GM23338 (cell line): Measurements from ENCODE around the gene RWDD2A. TPM values are rescaled to one million over a fixed set of nuclear protein-coding genes. Genes with fewer than 3 reads are reported as not detected.

Experiments used
- ATAC-seq: fragments of 200-7000 bp; cut with Tn5 transposase; 3 replicates; pipeline ENCODE4 v1.9.1; 2020
- DNase-seq: peaks from one replicate; pipeline ENCODE4 v3.0.0-alpha.2; 2015; ENCODE audit warnings: low spot score
- H2AFZ ChIP-seq: fragments of 200-600 bp; sonication (generic); 2 replicates; pipeline ENCODE4 v1.8.0; 2016; ENCODE audit warnings: antibody characterized with exemption, mild to moderate bottlenecking, moderate library complexity
- H3F3A ChIP-seq: fragments of 200-600 bp; sonication (generic); replicated peaks from 2 replicates; pipeline ENCODE4 v1.8.0; 2017; ENCODE audit warnings: antibody characterized with exemption, mixed run types, low read depth
- H3K27ac ChIP-seq: fragments of 200-600 bp; sonication (generic); 2 replicates; pipeline ENCODE4 v1.6.1; 2016; ENCODE audit warnings: low read depth
- H3K27me3 ChIP-seq: fragments of 200-600 bp; sonication (generic); 2 replicates; pipeline ENCODE4 v1.8.0; 2016; ENCODE audit warnings: mild to moderate bottlenecking, mixed run types, moderate library complexity; ENCODE audit not compliant: insufficient read depth
- H3K36me3 ChIP-seq: fragments of 200-600 bp; sonication (generic); 2 replicates; pipeline ENCODE4 v1.8.0; 2016; ENCODE audit warnings: mild to moderate bottlenecking; ENCODE audit not compliant: insufficient read depth
- H3K4me1 ChIP-seq: fragments of 200-600 bp; sonication (generic); 2 replicates; pipeline ENCODE4 v1.8.0; 2016; ENCODE audit warnings: mild to moderate bottlenecking, moderate library complexity; ENCODE audit not compliant: insufficient read depth
- H3K4me2 ChIP-seq: fragments of 200-600 bp; sonication (generic); 2 replicates; pipeline ENCODE4 v1.7.1; 2017; ENCODE audit warnings: mixed run types
- H3K4me3 ChIP-seq: fragments of 200-600 bp; sonication (generic); 2 replicates; pipeline ENCODE4 v1.6.1; 2016; ENCODE audit warnings: mixed run types
- H3K79me2 ChIP-seq: fragments of 200-600 bp; sonication (generic); replicated peaks from 2 replicates; pipeline ENCODE4 v1.8.0; 2017; ENCODE audit warnings: mild to moderate bottlenecking; ENCODE audit not compliant: insufficient read depth
- H3K9me2 ChIP-seq: fragments of 200-600 bp; sonication (generic); 2 replicates; pipeline ENCODE4 v1.8.0; 2017; ENCODE audit not compliant: insufficient read depth
- H4K20me1 ChIP-seq: fragments of 200-600 bp; sonication (generic); replicated peaks from 2 replicates; pipeline ENCODE4 v1.8.0; 2017; ENCODE audit warnings: mild to moderate bottlenecking; ENCODE audit not compliant: insufficient read depth
- H3K27ac Mint-ChIP-seq: 2 replicates; pipeline ENCODE4 v1.8.0; 2020; ENCODE audit warnings: inconsistent platforms, mild to moderate bottlenecking, moderate library complexity, mixed read lengths
- H3K27me3 Mint-ChIP-seq: 3 replicates; pipeline ENCODE4 v1.8.0; 2022; ENCODE audit warnings: low read depth, mild to moderate bottlenecking, moderate library complexity, mixed read lengths, inconsistent platforms; ENCODE audit not compliant: insufficient read depth, poor library complexity
- H3K36me3 Mint-ChIP-seq: 3 replicates; pipeline ENCODE4 v1.8.0; 2021; ENCODE audit warnings: low read depth, mild to moderate bottlenecking, inconsistent platforms, moderate library complexity, mixed read lengths
- H3K4me1 Mint-ChIP-seq: 3 replicates; pipeline ENCODE4 v1.8.0; 2020; ENCODE audit warnings: mild to moderate bottlenecking, inconsistent platforms, mixed read lengths
- H3K4me3 Mint-ChIP-seq: 3 replicates; pipeline ENCODE4 v1.8.0; 2021; ENCODE audit warnings: moderate library complexity, mild to moderate bottlenecking, inconsistent platforms, mixed read lengths
- H3K9me3 Mint-ChIP-seq: 3 replicates; pipeline ENCODE4 v1.8.0; 2020; ENCODE audit warnings: moderate library complexity, mild to moderate bottlenecking, inconsistent platforms, mixed read lengths
- CREB1 ChIP-seq: fragments of 250-450 bp; sonication (Bioruptor Pico); IDR thresholded peaks from 2 replicates; pipeline ENCODE4 v1.5.0; 2020; ENCODE audit warnings: low read depth, mild to moderate bottlenecking, moderate library complexity
- CTCF ChIP-seq, 2 experiments: fragments of 200-600 bp in 1 of 2; sonication (generic) in 1 of 2; conservative IDR thresholded peaks; 2 replicates each; pipeline versions ENCODE4 v1.5.1 to v1.6.1; 2016 to 2017; ENCODE audit warnings: antibody characterized with exemption in 2 of 2, low read depth in 2 of 2, mild to moderate bottlenecking in 2 of 2, moderate library complexity in 1 of 2
- EZH2 ChIP-seq: fragments of 200-600 bp; sonication (generic); IDR thresholded peaks from one replicate; pipeline ENCODE4 v1.8.0; 2017; ENCODE audit warnings: antibody characterized with exemption, mild to moderate bottlenecking, low read depth; ENCODE audit not compliant: unreplicated experiment
- EZH2phosphoT487 ChIP-seq: fragments of 200-600 bp; sonication (generic); IDR thresholded peaks from one replicate; pipeline ENCODE4 v1.8.1; 2018; ENCODE audit warnings: antibody characterized with exemption; ENCODE audit not compliant: unreplicated experiment
- JUNB ChIP-seq: IDR thresholded peaks from one replicate; pipeline ENCODE4 v1.6.1; 2016; ENCODE audit warnings: antibody characterized with exemption; ENCODE audit not compliant: unreplicated experiment
- NANOG ChIP-seq: IDR thresholded peaks from 2 replicates; pipeline ENCODE4 v1.6.1; 2016; ENCODE audit warnings: antibody characterized with exemption, borderline replicate concordance
- POLR2AphosphoS5 ChIP-seq: IDR thresholded peaks from 2 replicates; pipeline ENCODE4 v1.6.1; 2016; ENCODE audit warnings: antibody characterized with exemption, low read depth
- REST ChIP-seq: IDR thresholded peaks from one replicate; pipeline ENCODE4 v1.6.1; 2018; ENCODE audit warnings: antibody characterized with exemption; ENCODE audit not compliant: unreplicated experiment
- STAT1 ChIP-seq: IDR thresholded peaks from one replicate; pipeline ENCODE4 v1.6.1; 2016; ENCODE audit warnings: antibody characterized with exemption; ENCODE audit not compliant: unreplicated experiment
- ZNF114 ChIP-seq: fragments of 250-450 bp; sonication (Bioruptor Pico); IDR thresholded peaks from 2 replicates; pipeline ENCODE4 v1.5.0; 2020; ENCODE audit warnings: mild to moderate bottlenecking, moderate library complexity
- ZNF331 ChIP-seq: fragments of 250-450 bp; sonication (Bioruptor Pico); IDR thresholded peaks from 2 replicates; pipeline ENCODE4 v1.5.0; 2020; ENCODE audit warnings: low read depth, mild to moderate bottlenecking, moderate library complexity
- polyA plus RNA-seq: library from polyadenylated mRNA; unstranded; fragments of >200 nt; fragmentation: Nextera tagmentation; extraction: Ambion mirVana; gene quantifications from 2 replicates; pipeline ENCODE4 v1.2.1, GENCODE V29; 2016
- total RNA-seq: library from RNA; depleted of rRNA; stranded (reverse); fragments of >200 nt; shearing (Covaris generic); gene quantifications from 2 replicates; pipeline ENCODE4 v1.2.3, GENCODE V29; 2014
- TF ChIP-seq, protein P1 (sequence below): IDR thresholded peaks from 2 replicates; pipeline ENCODE4 v1.6.1; 2016; ENCODE audit warnings: antibody characterized with exemption
- TF ChIP-seq, protein P2 (sequence below): fragments of 250-450 bp; sonication (Bioruptor Pico); IDR thresholded peaks from 2 replicates; pipeline ENCODE4 v1.5.0; 2020; ENCODE audit warnings: mild to moderate bottlenecking, moderate library complexity

Gene RWDD2A
- total and polyA plus RNA-seq, 2 experiments from 2014 or later, result 3.1 to 3.7 TPM

DNA sequence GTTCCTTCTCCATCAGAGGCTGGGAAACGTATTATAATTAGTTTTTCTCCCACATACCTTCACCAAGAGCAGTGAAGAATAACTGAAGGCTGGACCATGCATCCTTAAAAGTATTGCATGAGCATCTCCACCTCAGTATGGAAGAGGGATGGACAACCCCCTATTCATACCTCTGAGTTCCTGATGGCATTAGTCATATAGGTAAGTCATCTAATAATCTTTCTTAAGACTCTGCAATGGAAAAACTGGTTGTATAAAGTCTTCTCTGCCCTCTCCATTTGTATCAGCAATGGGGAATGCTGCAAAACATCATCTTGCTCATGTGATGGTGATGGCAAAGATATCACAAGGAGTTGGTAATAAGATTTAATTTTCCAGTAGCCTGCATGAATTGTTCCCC, 24.6 kb upstream of the RWDD2A start:
- ATAC-seq (no peak), DNase-seq (no peak)
- H3K36me3 Mint-ChIP-seq, result peaks cover 63% of the 10 kb centered on the region
- Histone ChIP-seq H3K36me3 (peaks cover 64% of the 10 kb centered on the region), H3K27me3 (no peaks in the 10 kb centered on the region), H3K4me2 (no peak overlapping the region), H3F3A (no peaks in the 10 kb centered on the region), H3K4me3 (no peak overlapping the region), H2AFZ (no peak overlapping the region), H3K9me2 (no peaks in the 10 kb centered on the region), H3K4me1 (no peaks in the 10 kb centered on the region), H3K79me2 (no peaks in the 10 kb centered on the region), H3K27ac (no peak overlapping the region), H4K20me1 (no peaks in the 10 kb centered on the region)
- no peak overlapping the region for H3K27ac Mint-ChIP-seq
- H3K4me1 Mint-ChIP-seq, result no peaks in the 10 kb centered on the region
- no peaks in the 10 kb centered on the region for H3K27me3 Mint-ChIP-seq
- no peaks in the 10 kb centered on the region for H3K9me3 Mint-ChIP-seq
- TF ChIP-seq JUNB, result no peak
- no peak for TF ChIP-seq ZNF331
- no peak for TF ChIP-seq STAT1
- TF ChIP-seq EZH2phosphoT487, result no peak
- TF ChIP-seq, protein P1, sequence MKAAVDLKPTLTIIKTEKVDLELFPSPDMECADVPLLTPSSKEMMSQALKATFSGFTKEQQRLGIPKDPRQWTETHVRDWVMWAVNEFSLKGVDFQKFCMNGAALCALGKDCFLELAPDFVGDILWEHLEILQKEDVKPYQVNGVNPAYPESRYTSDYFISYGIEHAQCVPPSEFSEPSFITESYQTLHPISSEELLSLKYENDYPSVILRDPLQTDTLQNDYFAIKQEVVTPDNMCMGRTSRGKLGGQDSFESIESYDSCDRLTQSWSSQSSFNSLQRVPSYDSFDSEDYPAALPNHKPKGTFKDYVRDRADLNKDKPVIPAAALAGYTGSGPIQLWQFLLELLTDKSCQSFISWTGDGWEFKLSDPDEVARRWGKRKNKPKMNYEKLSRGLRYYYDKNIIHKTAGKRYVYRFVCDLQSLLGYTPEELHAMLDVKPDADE, result no peak
- TF ChIP-seq, protein P2, sequence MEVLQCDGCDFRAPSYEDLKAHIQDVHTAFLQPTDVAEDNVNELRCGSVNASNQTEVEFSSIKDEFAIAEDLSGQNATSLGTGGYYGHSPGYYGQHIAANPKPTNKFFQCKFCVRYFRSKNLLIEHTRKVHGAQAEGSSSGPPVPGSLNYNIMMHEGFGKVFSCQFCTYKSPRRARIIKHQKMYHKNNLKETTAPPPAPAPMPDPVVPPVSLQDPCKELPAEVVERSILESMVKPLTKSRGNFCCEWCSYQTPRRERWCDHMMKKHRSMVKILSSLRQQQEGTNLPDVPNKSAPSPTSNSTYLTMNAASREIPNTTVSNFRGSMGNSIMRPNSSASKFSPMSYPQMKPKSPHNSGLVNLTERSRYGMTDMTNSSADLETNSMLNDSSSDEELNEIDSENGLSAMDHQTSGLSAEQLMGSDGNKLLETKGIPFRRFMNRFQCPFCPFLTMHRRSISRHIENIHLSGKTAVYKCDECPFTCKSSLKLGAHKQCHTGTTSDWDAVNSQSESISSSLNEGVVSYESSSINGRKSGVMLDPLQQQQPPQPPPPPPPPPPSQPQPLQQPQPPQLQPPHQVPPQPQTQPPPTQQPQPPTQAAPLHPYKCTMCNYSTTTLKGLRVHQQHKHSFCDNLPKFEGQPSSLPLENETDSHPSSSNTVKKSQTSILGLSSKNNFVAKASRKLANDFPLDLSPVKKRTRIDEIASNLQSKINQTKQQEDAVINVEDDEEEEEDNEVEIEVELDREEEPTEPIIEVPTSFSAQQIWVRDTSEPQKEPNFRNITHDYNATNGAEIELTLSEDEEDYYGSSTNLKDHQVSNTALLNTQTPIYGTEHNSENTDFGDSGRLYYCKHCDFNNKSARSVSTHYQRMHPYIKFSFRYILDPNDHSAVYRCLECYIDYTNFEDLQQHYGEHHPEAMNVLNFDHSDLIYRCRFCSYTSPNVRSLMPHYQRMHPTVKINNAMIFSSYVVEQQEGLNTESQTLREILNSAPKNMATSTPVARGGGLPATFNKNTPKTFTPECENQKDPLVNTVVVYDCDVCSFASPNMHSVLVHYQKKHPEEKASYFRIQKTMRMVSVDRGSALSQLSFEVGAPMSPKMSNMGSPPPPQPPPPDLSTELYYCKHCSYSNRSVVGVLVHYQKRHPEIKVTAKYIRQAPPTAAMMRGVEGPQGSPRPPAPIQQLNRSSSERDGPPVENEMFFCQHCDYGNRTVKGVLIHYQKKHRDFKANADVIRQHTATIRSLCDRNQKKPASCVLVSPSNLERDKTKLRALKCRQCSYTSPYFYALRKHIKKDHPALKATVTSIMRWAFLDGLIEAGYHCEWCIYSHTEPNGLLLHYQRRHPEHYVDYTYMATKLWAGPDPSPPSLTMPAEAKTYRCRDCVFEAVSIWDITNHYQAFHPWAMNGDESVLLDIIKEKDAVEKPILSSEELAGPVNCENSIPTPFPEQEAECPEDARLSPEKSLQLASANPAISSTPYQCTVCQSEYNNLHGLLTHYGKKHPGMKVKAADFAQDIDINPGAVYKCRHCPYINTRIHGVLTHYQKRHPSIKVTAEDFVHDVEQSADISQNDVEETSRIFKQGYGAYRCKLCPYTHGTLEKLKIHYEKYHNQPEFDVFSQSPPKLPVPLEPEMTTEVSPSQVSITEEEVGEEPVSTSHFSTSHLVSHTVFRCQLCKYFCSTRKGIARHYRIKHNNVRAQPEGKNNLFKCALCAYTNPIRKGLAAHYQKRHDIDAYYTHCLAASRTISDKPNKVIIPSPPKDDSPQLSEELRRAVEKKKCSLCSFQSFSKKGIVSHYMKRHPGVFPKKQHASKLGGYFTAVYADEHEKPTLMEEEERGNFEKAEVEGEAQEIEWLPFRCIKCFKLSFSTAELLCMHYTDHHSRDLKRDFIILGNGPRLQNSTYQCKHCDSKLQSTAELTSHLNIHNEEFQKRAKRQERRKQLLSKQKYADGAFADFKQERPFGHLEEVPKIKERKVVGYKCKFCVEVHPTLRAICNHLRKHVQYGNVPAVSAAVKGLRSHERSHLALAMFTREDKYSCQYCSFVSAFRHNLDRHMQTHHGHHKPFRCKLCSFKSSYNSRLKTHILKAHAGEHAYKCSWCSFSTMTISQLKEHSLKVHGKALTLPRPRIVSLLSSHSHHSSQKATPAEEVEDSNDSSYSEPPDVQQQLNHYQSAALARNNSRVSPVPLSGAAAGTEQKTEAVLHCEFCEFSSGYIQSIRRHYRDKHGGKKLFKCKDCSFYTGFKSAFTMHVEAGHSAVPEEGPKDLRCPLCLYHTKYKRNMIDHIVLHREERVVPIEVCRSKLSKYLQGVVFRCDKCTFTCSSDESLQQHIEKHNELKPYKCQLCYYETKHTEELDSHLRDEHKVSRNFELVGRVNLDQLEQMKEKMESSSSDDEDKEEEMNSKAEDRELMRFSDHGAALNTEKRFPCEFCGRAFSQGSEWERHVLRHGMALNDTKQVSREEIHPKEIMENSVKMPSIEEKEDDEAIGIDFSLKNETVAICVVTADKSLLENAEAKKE, result no peak
- no peak for TF ChIP-seq EZH2
- TF ChIP-seq REST, result no peak
- no peak for TF ChIP-seq CREB1 (CRISPR knock-in tag)
- TF ChIP-seq NANOG, result no peak
- no peak for TF ChIP-seq POLR2AphosphoS5
- TF ChIP-seq CTCF (conservative IDR thresholded peaks at IDR 0.05; ENCODE audit: low read depth in 2 of 2), result no peak
- no peak for TF ChIP-seq ZNF114
- no peak overlapping the region for H3K4me3 Mint-ChIP-seq
